Natural killer cell treated with Interleukin-12 subunit alpha and Interleukin-12 subunit beta and Interleukin-15 and Interleukin-18, amount 100 ng/mL, for 72 hours (primary cell): ENCODE results near the gene STOM. TPM values are rescaled to one million over a fixed set of nuclear protein-coding genes. Genes with fewer than 3 reads are reported as not detected.

ENCODE experiments used
- ATAC-seq, 2 donors: fragments of 150-1000 bp; cut with Tn5 transposase in 1 of 2; sonication (Bioruptor Pico), chemical (Tn5 transposase) in 1 of 2; 2 replicates each; pipeline ENCODE4 v1.10.0; 2021
- DNase-seq: peaks from one replicate; pipeline ENCODE4 v3.0.0; 2022; ENCODE audit warnings: low spot score
- H3K27ac Mint-ChIP-seq, 2 donors: 1 replicate in 1 of 2; 2 replicates in 1 of 2; pipeline ENCODE4 v1.8.0; 2022; ENCODE audit warnings: mixed read lengths in 2 of 2, mild to moderate bottlenecking in 1 of 2, moderate library complexity in 1 of 2
- H3K27me3 Mint-ChIP-seq, 2 donors: 1 replicate in 1 of 2; 2 replicates in 1 of 2; pipeline ENCODE4 v1.8.0; 2022; ENCODE audit warnings: mixed read lengths in 2 of 2
- H3K36me3 Mint-ChIP-seq: one replicate; pipeline ENCODE4 v1.8.0; 2022; ENCODE audit warnings: mixed read lengths
- H3K4me1 Mint-ChIP-seq, 2 donors: 1 replicate in 1 of 2; 2 replicates in 1 of 2; pipeline ENCODE4 v1.8.0; 2022; ENCODE audit warnings: low read depth in 2 of 2, mixed read lengths in 2 of 2, mild to moderate bottlenecking in 1 of 2
- H3K4me3 Mint-ChIP-seq: one replicate; pipeline ENCODE4 v1.8.0; 2022; ENCODE audit warnings: mixed read lengths
- H3K9me3 Mint-ChIP-seq: 2 replicates; pipeline ENCODE4 v1.8.0; 2022; ENCODE audit warnings: mixed read lengths
- total RNA-seq, 2 donors: library from RNA; stranded (reverse); gene quantifications; one replicate each; pipeline ENCODE4 v1.2.3, GENCODE V29; 2022

Gene STOM
- total RNA-seq, 2 donors from 2014 or later = 99.4 to 321 TPM

GRCh38 chr9:121364886-121365285 is 5.2 kb downstream of the STOM start:
- Mint-ChIP-seq H3K27ac (peak overlapping the region; percentile 57 to 93), H3K4me1 (peaks cover 58 to 82% of the 10 kb centered on the region in 2 donors), H3K9me3 (no peaks in the 10 kb centered on the region), H3K4me3 (peak overlapping the region; percentile 48), H3K36me3 (no peaks in the 10 kb centered on the region), H3K27me3 (no peaks in the 10 kb centered on the region)
- no peak for DNase-seq
- ATAC-seq = no peak

GRCh38 chr9:121364077-121364476 is 6.0 kb downstream of the STOM start:
- H3K9me3 Mint-ChIP-seq = no peaks in the 10 kb centered on the region
- H3K27me3 Mint-ChIP-seq = no peaks in the 10 kb centered on the region
- H3K4me3 Mint-ChIP-seq = peak overlapping the region; percentile 48
- H3K36me3 Mint-ChIP-seq = no peaks in the 10 kb centered on the region
- peak overlapping the region; percentile 57 to 93 for H3K27ac Mint-ChIP-seq
- H3K4me1 Mint-ChIP-seq = peaks cover 63 to 89% of the 10 kb centered on the region in 2 donors
- DNase-seq (no peak), ATAC-seq (no peak)

- H3K4me1 Mint-ChIP-seq = peaks cover 68 to 89% of the 10 kb centered on the region in 2 donors
Measured at GRCh38 chr9:121363622-121363961, 6.5 kb downstream of the STOM start.

GRCh38 chr9:121362813-121363621 is 7.0 kb downstream of the STOM start:
- Mint-ChIP-seq H3K36me3 (peaks cover 5% of the 10 kb centered on the region), H3K4me1 (peaks cover 70 to 91% of the 10 kb centered on the region in 2 donors), H3K27ac (peak overlapping the region; percentile 57 to 93), H3K9me3 (no peaks in the 10 kb centered on the region), H3K4me3 (peak overlapping the region; percentile 69), H3K27me3 (no peaks in the 10 kb centered on the region)
- DNase-seq = no peak
- ATAC-seq = no peak

More at GRCh38 chr9:121363622-121363961, 6.5 kb downstream of the STOM start:
- peaks cover 4% of the 10 kb centered on the region for H3K36me3 Mint-ChIP-seq
- DNase-seq (no peak), ATAC-seq (no peak)
- H3K4me3 Mint-ChIP-seq = peak overlapping the region; percentile 48
- no peaks in the 10 kb centered on the region for H3K27me3 Mint-ChIP-seq
- peak overlapping the region; percentile 57 to 93 for H3K27ac Mint-ChIP-seq
- H3K9me3 Mint-ChIP-seq = no peaks in the 10 kb centered on the region

GRCh38 chr9:121360601-121361374 is 9.3 kb downstream of the STOM start:
- peak overlapping the region; percentile 36 for H3K4me3 Mint-ChIP-seq
- H3K36me3 Mint-ChIP-seq = peaks cover 14% of the 10 kb centered on the region
- H3K27me3 Mint-ChIP-seq = no peaks in the 10 kb centered on the region
- no peaks in the 10 kb centered on the region for H3K9me3 Mint-ChIP-seq
- DNase-seq = no peak
- peaks cover 75 to 93% of the 10 kb centered on the region in 2 donors for H3K4me1 Mint-ChIP-seq
- no peak for ATAC-seq
- H3K27ac Mint-ChIP-seq = peak overlapping the region; percentile 57 to 93

GRCh38 chr9:121359351-121360294 is 10.4 kb downstream of the STOM start:
- DNase-seq = no peak
- no peaks in the 10 kb centered on the region for H3K27me3 Mint-ChIP-seq
- H3K4me1 Mint-ChIP-seq = peaks cover 69 to 89% of the 10 kb centered on the region in 2 donors
- H3K27ac Mint-ChIP-seq = peak overlapping the region; percentile 69 to 93
- peak overlapping the region; percentile 84 for H3K4me3 Mint-ChIP-seq
- H3K9me3 Mint-ChIP-seq = no peaks in the 10 kb centered on the region
- ATAC-seq = peak; percentile 3 to 45
- peaks cover 18% of the 10 kb centered on the region for H3K36me3 Mint-ChIP-seq

GRCh38 chr9:121358751-121359150 is 11.3 kb downstream of the STOM start:
- ATAC-seq (peak; percentile 71 to 85), DNase-seq (no peak)
- Mint-ChIP-seq H3K36me3 (peaks cover 20% of the 10 kb centered on the region), H3K4me3 (peak overlapping the region; percentile 84), H3K27me3 (no peaks in the 10 kb centered on the region), H3K9me3 (no peaks in the 10 kb centered on the region), H3K27ac (peak overlapping the region; percentile 69 to 93), H3K4me1 (peaks cover 68 to 88% of the 10 kb centered on the region in 2 donors)

- Mint-ChIP-seq H3K4me1 (peaks cover 67 to 89% of the 10 kb centered on the region in 2 donors), H3K27me3 (no peaks in the 10 kb centered on the region), H3K27ac (peak overlapping the region; percentile 69 to 93), H3K9me3 (no peaks in the 10 kb centered on the region), H3K36me3 (peaks cover 28% of the 10 kb centered on the region), H3K4me3 (peak overlapping the region; percentile 90)
- ATAC-seq (no peak), DNase-seq (no peak)
Measured at GRCh38 chr9:121357011-121357410, 13.0 kb downstream of the STOM start.

- DNase-seq (no peak), ATAC-seq (no peak)
- Mint-ChIP-seq H3K27ac (peak overlapping the region; percentile 69 to 93), H3K4me1 (peaks cover 68 to 86% of the 10 kb centered on the region in 2 donors), H3K36me3 (peaks cover 40% of the 10 kb centered on the region), H3K9me3 (no peaks in the 10 kb centered on the region), H3K27me3 (no peaks in the 10 kb centered on the region), H3K4me3 (peak overlapping the region; percentile 49)
Measured at GRCh38 chr9:121354762-121355161, 15.3 kb downstream of the STOM start.

GRCh38 chr9:121354141-121354540 is 15.9 kb downstream of the STOM start:
- Mint-ChIP-seq H3K27me3 (no peaks in the 10 kb centered on the region), H3K36me3 (peaks cover 40% of the 10 kb centered on the region), H3K4me1 (peaks cover 68 to 84% of the 10 kb centered on the region in 2 donors), H3K27ac (peak overlapping the region; percentile 69 to 93), H3K4me3 (peak overlapping the region; percentile 78), H3K9me3 (no peaks in the 10 kb centered on the region)
- DNase-seq (no peak), ATAC-seq (peak; percentile 2)

GRCh38 chr9:121353241-121354061 is 16.6 kb downstream of the STOM start:
- Mint-ChIP-seq H3K27me3 (no peaks in the 10 kb centered on the region), H3K9me3 (no peaks in the 10 kb centered on the region), H3K27ac (peak overlapping the region; percentile 69 to 93), H3K4me3 (peak overlapping the region; percentile 78), H3K36me3 (peaks cover 41% of the 10 kb centered on the region), H3K4me1 (peaks cover 61 to 84% of the 10 kb centered on the region in 2 donors)
- DNase-seq = peak; percentile 91
- ATAC-seq = peak; percentile 97 to 99

GRCh38 chr9:121350993-121351561 is 19.0 kb downstream of the STOM start:
- H3K9me3 Mint-ChIP-seq = no peaks in the 10 kb centered on the region
- H3K4me1 Mint-ChIP-seq = peaks cover 51 to 78% of the 10 kb centered on the region in 2 donors
- no peaks in the 10 kb centered on the region for H3K27me3 Mint-ChIP-seq
- ATAC-seq = no peak
- peak overlapping the region; percentile 28 for H3K4me3 Mint-ChIP-seq
- no peak for DNase-seq
- peaks cover 50% of the 10 kb centered on the region for H3K36me3 Mint-ChIP-seq
- H3K27ac Mint-ChIP-seq = peak overlapping the region; percentile 30 to 55
